ENCODE measurements around the gene TCF3. TPM values are rescaled to one million over a fixed set of nuclear protein-coding genes. Genes with fewer than 3 reads are reported as not detected.

Gene TCF3
- total and polyA plus RNA-seq, 4 donors: 5.2 to 119 (median 12.8) TPM

DNA sequence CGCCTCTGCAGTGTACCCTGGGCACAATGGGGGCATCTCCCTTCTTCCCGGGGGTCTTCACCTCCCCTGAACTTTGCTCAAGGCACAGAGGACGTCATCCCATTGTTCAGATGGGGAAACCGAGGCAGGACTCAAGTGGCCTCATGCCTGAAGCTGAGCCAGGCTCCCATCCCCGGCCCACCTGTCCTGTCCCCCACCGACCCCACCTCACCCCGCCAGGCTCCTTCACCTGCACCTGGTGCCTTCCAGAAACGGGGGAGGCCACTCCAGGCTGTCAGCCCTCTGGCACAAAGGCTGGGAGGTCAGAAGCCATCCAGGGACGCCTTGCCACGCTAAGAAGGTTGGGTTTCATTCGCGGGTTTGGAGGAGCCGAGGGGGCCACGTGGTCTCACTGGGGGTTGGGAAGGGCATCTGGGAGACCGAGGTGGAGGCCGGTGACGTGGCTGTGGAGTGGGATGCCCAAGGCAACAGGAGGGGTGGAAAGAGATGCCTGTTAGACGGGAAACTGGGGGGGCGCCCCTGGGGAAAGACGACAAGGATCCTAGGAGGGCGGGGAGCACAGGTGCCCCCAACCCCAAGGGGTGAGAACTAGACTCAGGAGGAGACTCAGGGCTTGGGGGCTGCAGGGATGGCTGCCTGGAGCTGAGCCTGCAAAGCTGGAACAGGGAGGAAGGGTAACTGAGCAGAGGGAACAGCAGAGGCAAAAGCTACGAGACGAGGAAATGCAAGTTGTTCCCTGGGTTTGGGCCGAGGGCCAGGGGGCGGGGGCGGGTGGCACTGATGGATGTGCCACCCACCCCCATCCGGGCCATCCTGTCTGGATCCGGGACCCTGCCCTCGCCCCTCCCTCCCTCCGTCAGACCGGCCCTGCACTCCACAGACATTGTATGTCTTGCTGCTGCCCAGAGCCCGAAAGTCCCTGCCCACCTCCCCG, 6.0 kb upstream of the TCF3 start:
- H3K4me1 ChIP-seq (ENCODE audit: control insufficient read depth in 4 of 4, insufficient read depth in 4 of 4, low read length in 3 of 4): peaks cover 0 to 3% (median 0%) of the 10 kb centered on the region in 4 donors

More for the DNA sequence above, 6.0 kb upstream of the TCF3 start:
- H3K36me3 ChIP-seq (ENCODE audit: control insufficient read depth in 4 of 4, insufficient read depth in 3 of 4, low read depth in 1 of 4, low read length in 3 of 4): no peaks in the 10 kb centered on the region
- TF ChIP-seq, protein P1, sequence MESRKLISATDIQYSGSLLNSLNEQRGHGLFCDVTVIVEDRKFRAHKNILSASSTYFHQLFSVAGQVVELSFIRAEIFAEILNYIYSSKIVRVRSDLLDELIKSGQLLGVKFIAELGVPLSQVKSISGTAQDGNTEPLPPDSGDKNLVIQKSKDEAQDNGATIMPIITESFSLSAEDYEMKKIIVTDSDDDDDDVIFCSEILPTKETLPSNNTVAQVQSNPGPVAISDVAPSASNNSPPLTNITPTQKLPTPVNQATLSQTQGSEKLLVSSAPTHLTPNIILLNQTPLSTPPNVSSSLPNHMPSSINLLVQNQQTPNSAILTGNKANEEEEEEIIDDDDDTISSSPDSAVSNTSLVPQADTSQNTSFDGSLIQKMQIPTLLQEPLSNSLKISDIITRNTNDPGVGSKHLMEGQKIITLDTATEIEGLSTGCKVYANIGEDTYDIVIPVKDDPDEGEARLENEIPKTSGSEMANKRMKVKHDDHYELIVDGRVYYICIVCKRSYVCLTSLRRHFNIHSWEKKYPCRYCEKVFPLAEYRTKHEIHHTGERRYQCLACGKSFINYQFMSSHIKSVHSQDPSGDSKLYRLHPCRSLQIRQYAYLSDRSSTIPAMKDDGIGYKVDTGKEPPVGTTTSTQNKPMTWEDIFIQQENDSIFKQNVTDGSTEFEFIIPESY (IDR thresholded peaks at IDR 0.05): no peak
- TF ChIP-seq HNF4A (conservative IDR thresholded peaks at IDR 0.05): no peak
- TF ChIP-seq HNF4G (IDR thresholded peaks at IDR 0.05): no peak
- TF ChIP-seq RXRA (IDR thresholded peaks at IDR 0.05): no peak
- TF ChIP-seq, protein P2, sequence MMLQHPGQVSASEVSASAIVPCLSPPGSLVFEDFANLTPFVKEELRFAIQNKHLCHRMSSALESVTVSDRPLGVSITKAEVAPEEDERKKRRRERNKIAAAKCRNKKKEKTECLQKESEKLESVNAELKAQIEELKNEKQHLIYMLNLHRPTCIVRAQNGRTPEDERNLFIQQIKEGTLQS (IDR thresholded peaks at IDR 0.05): no peak
- TF ChIP-seq EGR1 (IDR thresholded peaks at IDR 0.05; ENCODE audit: low read depth in 2 of 2): no peak
- no peak for TF ChIP-seq GABPA (IDR thresholded peaks at IDR 0.05 in 1 of 2, conservative IDR thresholded peaks at IDR 0.05 in 1 of 2)
- no peak for TF ChIP-seq RAD21 (IDR thresholded peaks at IDR 0.05)
- TF ChIP-seq FOXA2 (IDR thresholded peaks at IDR 0.05): no peak
- TF ChIP-seq TAF1 (conservative IDR thresholded peaks at IDR 0.05): no peak
- TF ChIP-seq FOXA1 (IDR thresholded peaks at IDR 0.05): no peak
- no peak for TF ChIP-seq YY1 (IDR thresholded peaks at IDR 0.05)
- no peak for TF ChIP-seq NR2F2 (IDR thresholded peaks at IDR 0.05)
- TF ChIP-seq, protein P3, sequence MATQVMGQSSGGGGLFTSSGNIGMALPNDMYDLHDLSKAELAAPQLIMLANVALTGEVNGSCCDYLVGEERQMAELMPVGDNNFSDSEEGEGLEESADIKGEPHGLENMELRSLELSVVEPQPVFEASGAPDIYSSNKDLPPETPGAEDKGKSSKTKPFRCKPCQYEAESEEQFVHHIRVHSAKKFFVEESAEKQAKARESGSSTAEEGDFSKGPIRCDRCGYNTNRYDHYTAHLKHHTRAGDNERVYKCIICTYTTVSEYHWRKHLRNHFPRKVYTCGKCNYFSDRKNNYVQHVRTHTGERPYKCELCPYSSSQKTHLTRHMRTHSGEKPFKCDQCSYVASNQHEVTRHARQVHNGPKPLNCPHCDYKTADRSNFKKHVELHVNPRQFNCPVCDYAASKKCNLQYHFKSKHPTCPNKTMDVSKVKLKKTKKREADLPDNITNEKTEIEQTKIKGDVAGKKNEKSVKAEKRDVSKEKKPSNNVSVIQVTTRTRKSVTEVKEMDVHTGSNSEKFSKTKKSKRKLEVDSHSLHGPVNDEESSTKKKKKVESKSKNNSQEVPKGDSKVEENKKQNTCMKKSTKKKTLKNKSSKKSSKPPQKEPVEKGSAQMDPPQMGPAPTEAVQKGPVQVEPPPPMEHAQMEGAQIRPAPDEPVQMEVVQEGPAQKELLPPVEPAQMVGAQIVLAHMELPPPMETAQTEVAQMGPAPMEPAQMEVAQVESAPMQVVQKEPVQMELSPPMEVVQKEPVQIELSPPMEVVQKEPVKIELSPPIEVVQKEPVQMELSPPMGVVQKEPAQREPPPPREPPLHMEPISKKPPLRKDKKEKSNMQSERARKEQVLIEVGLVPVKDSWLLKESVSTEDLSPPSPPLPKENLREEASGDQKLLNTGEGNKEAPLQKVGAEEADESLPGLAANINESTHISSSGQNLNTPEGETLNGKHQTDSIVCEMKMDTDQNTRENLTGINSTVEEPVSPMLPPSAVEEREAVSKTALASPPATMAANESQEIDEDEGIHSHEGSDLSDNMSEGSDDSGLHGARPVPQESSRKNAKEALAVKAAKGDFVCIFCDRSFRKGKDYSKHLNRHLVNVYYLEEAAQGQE (IDR thresholded peaks at IDR 0.05): no peak
- TF ChIP-seq, protein P4, sequence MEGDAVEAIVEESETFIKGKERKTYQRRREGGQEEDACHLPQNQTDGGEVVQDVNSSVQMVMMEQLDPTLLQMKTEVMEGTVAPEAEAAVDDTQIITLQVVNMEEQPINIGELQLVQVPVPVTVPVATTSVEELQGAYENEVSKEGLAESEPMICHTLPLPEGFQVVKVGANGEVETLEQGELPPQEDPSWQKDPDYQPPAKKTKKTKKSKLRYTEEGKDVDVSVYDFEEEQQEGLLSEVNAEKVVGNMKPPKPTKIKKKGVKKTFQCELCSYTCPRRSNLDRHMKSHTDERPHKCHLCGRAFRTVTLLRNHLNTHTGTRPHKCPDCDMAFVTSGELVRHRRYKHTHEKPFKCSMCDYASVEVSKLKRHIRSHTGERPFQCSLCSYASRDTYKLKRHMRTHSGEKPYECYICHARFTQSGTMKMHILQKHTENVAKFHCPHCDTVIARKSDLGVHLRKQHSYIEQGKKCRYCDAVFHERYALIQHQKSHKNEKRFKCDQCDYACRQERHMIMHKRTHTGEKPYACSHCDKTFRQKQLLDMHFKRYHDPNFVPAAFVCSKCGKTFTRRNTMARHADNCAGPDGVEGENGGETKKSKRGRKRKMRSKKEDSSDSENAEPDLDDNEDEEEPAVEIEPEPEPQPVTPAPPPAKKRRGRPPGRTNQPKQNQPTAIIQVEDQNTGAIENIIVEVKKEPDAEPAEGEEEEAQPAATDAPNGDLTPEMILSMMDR (IDR thresholded peaks at IDR 0.05; ENCODE audit: low read depth, low read length, missing input control): no peak
- TF ChIP-seq JUND (IDR thresholded peaks at IDR 0.05): no peak
- H3K27ac ChIP-seq (ENCODE audit: low read depth in 1 of 2, low read length in 2 of 2): no peak overlapping the region
- H3K4me3 ChIP-seq (ENCODE audit: low read depth in 1 of 3, low read length in 3 of 3): no peak overlapping the region
- H3K27me3 ChIP-seq (ENCODE audit: control insufficient read depth in 4 of 4, insufficient read depth in 4 of 4, low read length in 3 of 4): no peaks in the 10 kb centered on the region
- no peak for DNase-seq (ENCODE audit: low spot score)
- H3K9ac ChIP-seq (ENCODE audit: low read depth in 1 of 2, low read length in 2 of 2): no peak overlapping the region
- no peaks in the 10 kb centered on the region for H3K9me3 ChIP-seq (ENCODE audit: control insufficient read depth in 4 of 4, low read length in 3 of 4)
- WGBS: 64% methylated on average over 33 of the region's 33 CpGs
